ENCODE measurements around the gene TTLL5.

DNA sequence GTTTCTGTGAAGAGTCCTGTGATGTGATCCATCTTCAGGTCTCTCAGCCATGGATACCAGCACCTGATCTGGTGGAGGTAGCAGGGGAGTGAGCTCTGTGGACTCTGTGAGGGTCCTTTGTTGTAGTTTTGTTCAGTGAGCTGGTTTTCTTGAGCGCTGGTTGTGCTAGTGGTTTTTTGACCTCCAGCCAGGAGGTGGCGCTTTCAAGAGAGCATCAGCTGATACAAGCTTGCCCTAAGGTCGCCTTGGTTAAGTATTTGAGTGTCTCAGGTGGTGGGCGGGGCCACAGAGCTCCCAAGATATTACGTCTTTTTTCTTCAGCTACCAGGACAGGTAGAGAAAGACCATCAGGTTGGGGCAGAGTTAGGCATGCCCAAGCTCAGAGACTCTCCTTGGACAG lies 139.7 kb downstream of the TTLL5 start:
- TF ChIP-seq, protein P1, sequence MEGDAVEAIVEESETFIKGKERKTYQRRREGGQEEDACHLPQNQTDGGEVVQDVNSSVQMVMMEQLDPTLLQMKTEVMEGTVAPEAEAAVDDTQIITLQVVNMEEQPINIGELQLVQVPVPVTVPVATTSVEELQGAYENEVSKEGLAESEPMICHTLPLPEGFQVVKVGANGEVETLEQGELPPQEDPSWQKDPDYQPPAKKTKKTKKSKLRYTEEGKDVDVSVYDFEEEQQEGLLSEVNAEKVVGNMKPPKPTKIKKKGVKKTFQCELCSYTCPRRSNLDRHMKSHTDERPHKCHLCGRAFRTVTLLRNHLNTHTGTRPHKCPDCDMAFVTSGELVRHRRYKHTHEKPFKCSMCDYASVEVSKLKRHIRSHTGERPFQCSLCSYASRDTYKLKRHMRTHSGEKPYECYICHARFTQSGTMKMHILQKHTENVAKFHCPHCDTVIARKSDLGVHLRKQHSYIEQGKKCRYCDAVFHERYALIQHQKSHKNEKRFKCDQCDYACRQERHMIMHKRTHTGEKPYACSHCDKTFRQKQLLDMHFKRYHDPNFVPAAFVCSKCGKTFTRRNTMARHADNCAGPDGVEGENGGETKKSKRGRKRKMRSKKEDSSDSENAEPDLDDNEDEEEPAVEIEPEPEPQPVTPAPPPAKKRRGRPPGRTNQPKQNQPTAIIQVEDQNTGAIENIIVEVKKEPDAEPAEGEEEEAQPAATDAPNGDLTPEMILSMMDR (IDR thresholded peaks at IDR 0.05) = no peak
- TF ChIP-seq POLR2A (IDR thresholded peaks at IDR 0.05) = no peak
